HG02759 (cell line): ENCODE measurements around the gene TMEM87B.

ENCODE experiments used
- ATAC-seq: cut with Tn5 transposase; IDR thresholded peaks from one replicate; pipeline ENCODE4 v1.9.1; 2021; ENCODE audit warnings: mild to moderate bottlenecking, moderate library complexity; ENCODE audit not compliant: unreplicated experiment

TMEM87B gene

GRCh38 chr2:112163541-112163981 is 108.5 kb downstream of the TMEM87B start:
- no peak for ATAC-seq

DNA sequence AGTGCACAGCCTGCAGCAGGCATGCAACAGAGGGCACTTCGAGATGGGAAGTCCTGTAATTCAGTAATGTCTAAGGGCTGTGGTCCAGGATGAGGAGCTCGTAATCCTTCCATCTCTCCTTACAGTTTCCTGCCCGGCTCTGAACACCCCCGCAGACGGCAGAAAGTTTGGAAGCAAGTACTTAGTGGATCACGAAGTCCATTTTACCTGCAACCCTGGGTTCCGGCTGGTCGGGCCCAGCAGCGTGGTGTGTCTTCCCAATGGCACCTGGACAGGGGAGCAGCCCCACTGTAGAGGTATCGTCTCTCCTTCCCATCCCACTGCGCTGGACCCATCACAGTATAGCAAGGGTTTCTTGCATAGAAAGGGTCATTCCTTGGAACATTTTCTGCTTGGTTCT is 109.8 kb downstream of the TMEM87B start:
- no peak for ATAC-seq

- no peak for ATAC-seq
These were observed 110.2 kb downstream of the TMEM87B start for GRCh38 chr2:112165296-112165695.

DNA sequence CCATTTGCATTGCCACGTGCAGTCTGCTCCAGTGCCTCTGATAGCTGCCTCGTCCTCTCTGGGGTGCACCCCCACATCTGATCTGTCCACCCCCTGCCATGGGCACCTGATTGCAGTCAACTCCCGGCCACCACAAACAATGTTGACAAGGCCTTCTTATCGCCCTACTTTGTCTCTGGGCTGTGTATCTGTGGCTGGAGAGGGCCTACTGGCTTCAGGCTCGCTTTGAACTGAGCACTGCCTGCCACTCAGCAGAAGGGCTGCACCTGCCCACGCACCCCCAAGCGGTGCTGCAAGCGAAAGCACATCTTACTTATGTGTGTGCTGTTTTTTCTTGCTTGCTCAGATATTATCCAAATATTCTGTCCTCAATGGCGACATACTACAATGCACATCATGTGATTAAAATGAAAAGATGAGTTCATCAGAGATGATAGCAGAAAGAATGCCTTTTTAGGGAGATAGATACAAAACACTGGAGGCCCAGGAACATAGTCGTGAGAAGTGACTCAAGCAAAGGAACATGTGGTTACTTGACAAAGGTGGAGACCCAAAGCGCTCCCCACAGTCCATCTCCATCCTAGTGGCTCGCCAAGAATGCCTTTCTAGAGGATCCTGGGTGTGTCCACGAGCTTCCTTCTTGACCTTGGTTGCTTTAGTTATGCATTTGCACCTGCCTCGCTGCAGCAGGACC is 111.9 kb downstream of the TMEM87B start:
- no peak for ATAC-seq

GRCh38 chr2:112168422-112169124 is 113.5 kb downstream of the TMEM87B start:
- ATAC-seq, result no peak
